OCI-LY1 (cell line): ENCODE measurements around the gene HES2.

Source experiments
- H2AFZ ChIP-seq: fragments of 200-600 bp; sonication (generic), shearing (Covaris generic); 2 replicates; pipeline ENCODE4 v1.6.0; 2014; ENCODE audit warnings: antibody characterized with exemption, mild to moderate bottlenecking, low read length
- H3F3A ChIP-seq: fragments of 200-600 bp; sonication (generic), shearing (Covaris generic); 2 replicates; pipeline ENCODE4 v1.6.0; 2014; ENCODE audit warnings: mild to moderate bottlenecking, antibody characterized with exemption, low read length, moderate library complexity; ENCODE audit not compliant: insufficient read depth
- H3K27ac ChIP-seq: fragments of 200-600 bp; sonication (generic); 2 replicates; pipeline ENCODE4 v1.5.1; 2014; ENCODE audit warnings: low read length, mixed run types, mild to moderate bottlenecking, low read depth; ENCODE audit not compliant: poor library complexity, severe bottlenecking
- H3K27me3 ChIP-seq: fragments of 200-600 bp; sonication (generic); 2 replicates; pipeline ENCODE4 v1.6.0; 2014; ENCODE audit warnings: antibody characterized with exemption, mild to moderate bottlenecking, low read length, moderate library complexity; ENCODE audit not compliant: insufficient read depth
- H3K36me3 ChIP-seq: fragments of 200-600 bp; sonication (generic); 2 replicates; pipeline ENCODE4 v1.6.1; 2014; ENCODE audit warnings: mild to moderate bottlenecking, antibody characterized with exemption, low read length, moderate library complexity, mixed read lengths; ENCODE audit not compliant: insufficient read depth
- H3K4me1 ChIP-seq: fragments of 200-600 bp; sonication (generic); 2 replicates; pipeline ENCODE4 v1.5.1; 2014; ENCODE audit warnings: mild to moderate bottlenecking, low read length, moderate library complexity; ENCODE audit not compliant: insufficient read depth, severe bottlenecking
- H3K4me2 ChIP-seq: fragments of 200-600 bp; sonication (generic), shearing (Covaris generic); 2 replicates; pipeline ENCODE4 v1.6.1; 2014; ENCODE audit warnings: low read length
- H3K4me3 ChIP-seq: fragments of 200-600 bp; sonication (generic); 2 replicates; pipeline ENCODE4 v1.5.1; 2014; ENCODE audit warnings: low read length, low read depth, mild to moderate bottlenecking, mixed read lengths; ENCODE audit not compliant: poor library complexity, severe bottlenecking
- H3K79me2 ChIP-seq: fragments of 200-600 bp; shearing (Covaris generic); 2 replicates; pipeline ENCODE4 v1.6.1; 2016; ENCODE audit warnings: mixed run types, low read length, mixed read lengths; ENCODE audit not compliant: insufficient read depth
- H3K9ac ChIP-seq: fragments of 200-600 bp; sonication (generic), shearing (Covaris generic); 2 replicates; pipeline ENCODE4 v1.6.1; 2014; ENCODE audit warnings: mild to moderate bottlenecking, low read length, mixed read lengths
- H3K9me2 ChIP-seq: fragments of 200-600 bp; sonication (generic), shearing (Covaris generic); 2 replicates; pipeline ENCODE4 v1.6.1; 2014; ENCODE audit warnings: low read depth, mild to moderate bottlenecking, low read length, mixed read lengths
- H3K9me3 ChIP-seq: fragments of 200-600 bp; shearing (Covaris generic); 2 replicates; pipeline ENCODE4 v1.6.1; 2014; ENCODE audit warnings: low read length, mixed read lengths
- H4K20me1 ChIP-seq: fragments of 200-600 bp; sonication (generic), shearing (Covaris generic); 2 replicates; pipeline ENCODE4 v1.6.0; 2016; ENCODE audit warnings: mild to moderate bottlenecking, low read length; ENCODE audit not compliant: insufficient read depth
- EZH2 ChIP-seq: fragments of 200-600 bp; sonication (generic), shearing (Covaris generic); IDR thresholded peaks from 2 replicates; pipeline ENCODE4 v1.8.0; 2017; ENCODE audit warnings: borderline replicate concordance, mixed run types, mild to moderate bottlenecking, antibody characterized with exemption, low read length, moderate library complexity, mixed read lengths
- TF ChIP-seq, protein P1 (sequence below): fragments of 200-600 bp; sonication (generic), shearing (Covaris generic); IDR thresholded peaks from 2 replicates; pipeline ENCODE4 v1.5.1; 2017; ENCODE audit warnings: mild to moderate bottlenecking, antibody characterized with exemption, low read length, moderate library complexity, mixed read lengths

HES2 gene, protein sequence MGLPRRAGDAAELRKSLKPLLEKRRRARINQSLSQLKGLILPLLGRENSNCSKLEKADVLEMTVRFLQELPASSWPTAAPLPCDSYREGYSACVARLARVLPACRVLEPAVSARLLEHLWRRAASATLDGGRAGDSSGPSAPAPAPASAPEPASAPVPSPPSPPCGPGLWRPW

DNA sequence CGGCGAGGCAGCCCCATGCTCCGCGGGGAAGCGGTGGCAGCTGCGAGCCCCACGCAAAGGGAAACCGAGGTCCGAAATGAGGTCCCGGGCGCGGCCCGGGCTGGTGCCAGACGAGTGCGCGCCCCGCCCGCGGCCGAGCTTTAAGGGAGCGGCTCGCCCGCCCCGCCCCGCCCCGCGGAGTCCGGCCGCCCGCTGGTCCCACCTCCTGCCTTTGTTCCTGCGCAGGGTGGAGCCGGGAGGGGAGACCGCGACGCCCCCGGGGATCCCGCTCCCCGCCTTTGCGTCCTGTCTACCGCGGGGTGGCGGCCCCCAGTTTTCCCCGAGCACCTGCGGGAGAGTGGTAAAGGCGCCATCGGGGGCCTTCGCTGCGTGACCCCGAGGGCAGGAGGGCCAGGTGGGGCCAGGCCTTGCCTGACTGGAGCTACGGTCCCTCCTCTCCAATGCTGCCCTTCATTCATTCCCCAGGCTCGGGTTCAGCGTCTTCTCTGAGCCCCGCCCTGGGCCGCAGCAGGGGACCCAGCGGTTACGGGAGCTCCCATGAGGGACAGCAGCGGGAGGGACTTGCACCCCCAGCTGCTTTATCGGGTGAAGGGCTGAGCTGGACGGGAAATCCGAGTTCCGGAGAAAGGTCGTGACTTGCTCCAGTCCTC lies at the start of gene HES2:
Gene HES2, minus strand, starts transcription at position 116 of the 650 bp plus-strand sequence. Its CDS starts 99 bp downstream, at position 17.
- no peaks in the 10 kb centered on the region for H3K36me3 ChIP-seq
- no peak within 1 kb of the TSS for H2AFZ ChIP-seq
- no peaks in the 10 kb centered on the region for H3K9me2 ChIP-seq
- H4K20me1 ChIP-seq, result no peaks in the 10 kb centered on the region
- no peaks in the 10 kb centered on the region for H3F3A ChIP-seq
- no peaks in the 10 kb centered on the region for H3K79me2 ChIP-seq
- H3K27ac ChIP-seq, result no peak within 1 kb of the TSS
- H3K4me2 ChIP-seq, result no peak within 1 kb of the TSS
- H3K9me3 ChIP-seq, result no peaks in the 10 kb centered on the region
- no peak within 1 kb of the TSS for H3K9ac ChIP-seq
- no peak within 1 kb of the TSS for H3K4me3 ChIP-seq
- H3K4me1 ChIP-seq, result no peaks in the 10 kb centered on the region
- TF ChIP-seq EZH2, result no peak
- TF ChIP-seq, protein P1, sequence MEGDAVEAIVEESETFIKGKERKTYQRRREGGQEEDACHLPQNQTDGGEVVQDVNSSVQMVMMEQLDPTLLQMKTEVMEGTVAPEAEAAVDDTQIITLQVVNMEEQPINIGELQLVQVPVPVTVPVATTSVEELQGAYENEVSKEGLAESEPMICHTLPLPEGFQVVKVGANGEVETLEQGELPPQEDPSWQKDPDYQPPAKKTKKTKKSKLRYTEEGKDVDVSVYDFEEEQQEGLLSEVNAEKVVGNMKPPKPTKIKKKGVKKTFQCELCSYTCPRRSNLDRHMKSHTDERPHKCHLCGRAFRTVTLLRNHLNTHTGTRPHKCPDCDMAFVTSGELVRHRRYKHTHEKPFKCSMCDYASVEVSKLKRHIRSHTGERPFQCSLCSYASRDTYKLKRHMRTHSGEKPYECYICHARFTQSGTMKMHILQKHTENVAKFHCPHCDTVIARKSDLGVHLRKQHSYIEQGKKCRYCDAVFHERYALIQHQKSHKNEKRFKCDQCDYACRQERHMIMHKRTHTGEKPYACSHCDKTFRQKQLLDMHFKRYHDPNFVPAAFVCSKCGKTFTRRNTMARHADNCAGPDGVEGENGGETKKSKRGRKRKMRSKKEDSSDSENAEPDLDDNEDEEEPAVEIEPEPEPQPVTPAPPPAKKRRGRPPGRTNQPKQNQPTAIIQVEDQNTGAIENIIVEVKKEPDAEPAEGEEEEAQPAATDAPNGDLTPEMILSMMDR, result no peak
- peaks cover 20% of the 10 kb centered on the region for H3K27me3 ChIP-seq

DNA sequence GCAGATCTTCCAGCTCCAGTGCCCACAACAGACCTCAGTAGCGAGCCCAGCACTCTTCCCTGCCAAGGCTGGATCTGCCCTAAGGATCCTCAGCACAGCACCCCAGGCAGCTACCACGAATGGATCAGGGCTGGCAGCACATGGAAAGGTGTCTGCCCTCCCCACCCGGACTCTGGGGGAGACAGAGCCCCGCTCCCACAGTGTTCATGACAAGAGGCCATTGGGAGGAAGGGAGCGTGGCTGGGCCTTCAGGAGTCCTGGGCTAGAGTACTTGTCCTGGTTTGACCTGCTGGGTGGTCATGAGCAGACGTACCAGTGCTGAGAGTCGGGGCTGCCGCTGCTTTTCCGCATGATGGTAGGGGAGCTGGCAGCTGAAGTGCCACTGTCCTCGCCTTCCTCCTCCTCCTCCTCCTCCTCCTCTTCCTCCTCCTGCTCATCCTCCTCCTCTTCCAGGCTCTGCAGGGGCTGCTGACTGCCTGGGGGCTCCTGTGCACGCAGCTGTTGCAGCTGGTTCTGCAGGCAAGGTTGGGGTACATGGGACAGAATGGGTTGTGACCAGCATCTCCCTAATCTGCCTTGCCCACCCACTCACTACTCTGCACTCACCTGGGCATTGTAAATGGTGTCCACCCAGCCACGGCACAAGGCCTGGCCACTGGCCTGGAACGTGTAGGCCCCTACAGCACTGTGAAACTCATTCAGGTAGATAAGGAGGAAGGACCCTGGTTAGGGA lies 49.2 kb upstream of the HES2 start:
- H3K9me2 ChIP-seq, result no peaks in the 10 kb centered on the region
- H3K4me2 ChIP-seq, result no peak overlapping the region
- H3F3A ChIP-seq, result no peaks in the 10 kb centered on the region
- no peak overlapping the region for H3K9ac ChIP-seq
- H4K20me1 ChIP-seq, result no peaks in the 10 kb centered on the region
- no peaks in the 10 kb centered on the region for H3K4me1 ChIP-seq
- H2AFZ ChIP-seq, result no peak overlapping the region
- TF ChIP-seq EZH2, result no peak
- TF ChIP-seq, protein P1, result no peak
- no peaks in the 10 kb centered on the region for H3K36me3 ChIP-seq
- H3K27ac ChIP-seq, result no peak overlapping the region
- no peaks in the 10 kb centered on the region for H3K79me2 ChIP-seq
- H3K4me3 ChIP-seq, result no peak overlapping the region
- no peaks in the 10 kb centered on the region for H3K9me3 ChIP-seq
- H3K27me3 ChIP-seq, result peaks cover 16% of the 10 kb centered on the region; the same call in 1 of the 2 replicates

- peaks cover 19% of the 10 kb centered on the region; the same call in 1 of the 2 replicates for H3K27me3 ChIP-seq
- H3K79me2 ChIP-seq, result no peaks in the 10 kb centered on the region
- no peaks in the 10 kb centered on the region for H4K20me1 ChIP-seq
- no peaks in the 10 kb centered on the region for H3K9me2 ChIP-seq
- no peaks in the 10 kb centered on the region for H3F3A ChIP-seq
- no peaks in the 10 kb centered on the region for H3K4me1 ChIP-seq
- H3K27ac ChIP-seq, result no peak overlapping the region
- no peaks in the 10 kb centered on the region for H3K36me3 ChIP-seq
- H3K4me3 ChIP-seq, result no peak overlapping the region
- H2AFZ ChIP-seq, result no peak overlapping the region
- no peak overlapping the region for H3K4me2 ChIP-seq
- H3K9ac ChIP-seq, result no peak overlapping the region
- TF ChIP-seq, protein P1, result no peak
- H3K9me3 ChIP-seq, result no peaks in the 10 kb centered on the region
Observed at GRCh38 chr1:6467744-6468688, 48.3 kb upstream of the HES2 start.
